Body of pancreas (tissue), 4 donors: Measurements from ENCODE around the gene MCMBP. TPM values are rescaled to one million over a fixed set of nuclear protein-coding genes. Genes with fewer than 3 reads are reported as not detected.

Experiments
- ATAC-seq: fragments of 150-250 bp; one replicate; pipeline ENCODE4 v1.9.1; 2016
- DNase-seq, 4 donors: peaks; one replicate each; pipeline ENCODE4 v3.0.0-alpha.2; 2019
- H3K27ac ChIP-seq, 4 donors: fragments of 200-600 bp; sonication (generic); 1 replicate in 3 of 4; 2 replicates in 1 of 4; pipeline versions ENCODE4 v1.5.1 to v1.6.1; 2016 to 2019; ENCODE audit warnings: mild to moderate bottlenecking in 1 of 4, mixed read lengths in 1 of 4, moderate library complexity in 1 of 4
- H3K27me3 ChIP-seq, 2 donors: fragments of 200-600 bp; sonication (generic); one replicate each; pipeline ENCODE4 v1.6.0; 2016; ENCODE audit warnings: mild to moderate bottlenecking in 1 of 2
- H3K36me3 ChIP-seq, 2 donors: fragments of 200-600 bp; sonication (generic); replicated peaks in 1 of 2; 2 replicates each; pipeline ENCODE4 v1.5.1; 2016; ENCODE audit warnings: low read depth in 2 of 2; ENCODE audit not compliant: insufficient read depth in 1 of 2
- H3K4me1 ChIP-seq: fragments of 200-600 bp; sonication (generic); one replicate; pipeline ENCODE4 v1.6.0; 2016
- H3K4me3 ChIP-seq, 2 donors: fragments of 200-600 bp; sonication (generic); 1 replicate in 1 of 2; 2 replicates in 1 of 2; pipeline ENCODE4 v1.5.1; 2016 to 2019
- H3K9me3 ChIP-seq, 3 donors: fragments of 200-600 bp; sonication (generic); 1 replicate in 2 of 3; 2 replicates in 1 of 3; pipeline ENCODE4 v1.5.1; 2016
- POLR2A ChIP-seq, 3 donors: fragments of 450-650 bp; IDR thresholded peaks; one replicate each; pipeline ENCODE4 v1.6.1; 2016; ENCODE audit warnings: antibody characterized with exemption in 3 of 3, mild to moderate bottlenecking in 2 of 3
- WGBS, 2 donors: methylation state at CpG; one replicate each; pipeline ENCODE4 v1.1.5; 2017; 5-methylcytosine and 5-hydroxymethylcytosine counted together
- intact Hi-C: fragments of 100-400 bp; cut with DNase I; formaldehyde crosslinking; loops from one replicate; pipeline ENCODE4 v1.15.1; 2023
- total RNA-seq, 2 donors: library from RNA; depleted of rRNA; stranded (reverse); fragments of >200 nt; gene quantifications; one replicate each; pipeline ENCODE4 v1.1.0, GENCODE V29; 2016
- TF ChIP-seq, protein P1 (sequence below), 7 experiments: fragments of 450-650 bp in 4 of 7; fragments of 200-600 bp in 3 of 7; sonication (generic) in 3 of 7; IDR thresholded peaks; one replicate each; pipeline ENCODE4 v1.5.1; 2016 to 2019; ENCODE audit warnings: antibody characterized with exemption in 7 of 7

Gene MCMBP, protein sequence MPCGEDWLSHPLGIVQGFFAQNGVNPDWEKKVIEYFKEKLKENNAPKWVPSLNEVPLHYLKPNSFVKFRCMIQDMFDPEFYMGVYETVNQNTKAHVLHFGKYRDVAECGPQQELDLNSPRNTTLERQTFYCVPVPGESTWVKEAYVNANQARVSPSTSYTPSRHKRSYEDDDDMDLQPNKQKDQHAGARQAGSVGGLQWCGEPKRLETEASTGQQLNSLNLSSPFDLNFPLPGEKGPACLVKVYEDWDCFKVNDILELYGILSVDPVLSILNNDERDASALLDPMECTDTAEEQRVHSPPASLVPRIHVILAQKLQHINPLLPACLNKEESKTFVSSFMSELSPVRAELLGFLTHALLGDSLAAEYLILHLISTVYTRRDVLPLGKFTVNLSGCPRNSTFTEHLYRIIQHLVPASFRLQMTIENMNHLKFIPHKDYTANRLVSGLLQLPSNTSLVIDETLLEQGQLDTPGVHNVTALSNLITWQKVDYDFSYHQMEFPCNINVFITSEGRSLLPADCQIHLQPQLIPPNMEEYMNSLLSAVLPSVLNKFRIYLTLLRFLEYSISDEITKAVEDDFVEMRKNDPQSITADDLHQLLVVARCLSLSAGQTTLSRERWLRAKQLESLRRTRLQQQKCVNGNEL
- 10 to 100 TPM; 26.2 to 29.0 TPM for total RNA-seq

GRCh38 chr10:119872610-119872859 lies at the start of gene MCMBP:
MCMBP (minus strand) TSS chr10:119872843; CDS start chr10:119872584, 259 bp downstream.
- Histone ChIP-seq H3K4me1 (peaks cover 35% of the 10 kb centered on the region), H3K9me3 (no peaks in the 10 kb centered on the region)

DNA sequence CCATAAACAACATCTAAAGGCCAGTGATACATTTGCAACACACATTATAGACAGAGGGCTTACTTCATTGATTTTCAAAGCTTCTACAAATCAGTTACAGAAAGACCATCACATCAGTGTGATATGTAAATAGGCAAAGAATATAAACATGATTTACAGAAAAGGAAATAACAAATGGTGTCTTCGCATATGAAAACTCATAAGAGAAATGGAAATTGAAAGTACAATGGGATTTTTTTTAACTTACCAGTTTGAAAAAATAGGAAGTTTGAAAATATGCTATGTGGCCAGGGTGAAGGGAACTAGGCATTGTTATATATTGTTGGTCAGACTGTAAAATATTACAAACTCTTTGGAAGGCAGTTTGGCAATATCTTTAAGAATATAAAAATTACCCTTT lies 47.2 kb upstream of the MCMBP start:
- WGBS, 2 donors: 67 to 89% methylated on average over 1 of the region's 1 CpG
- DNase-seq (no peak), ATAC-seq (no peak)
- Histone ChIP-seq H3K36me3 (peaks cover 11 to 28% of the 10 kb centered on the region in 2 donors), H3K9me3 (no peaks in the 10 kb centered on the region), H3K27ac (no peak overlapping the region), H3K4me1 (no peaks in the 10 kb centered on the region), H3K4me3 (no peak overlapping the region), H3K27me3 (no peaks in the 10 kb centered on the region)
- intact Hi-C loops: no loop called here
- TF ChIP-seq POLR2A (IDR thresholded peaks at IDR 0.05): no peak
- TF ChIP-seq, protein P1, sequence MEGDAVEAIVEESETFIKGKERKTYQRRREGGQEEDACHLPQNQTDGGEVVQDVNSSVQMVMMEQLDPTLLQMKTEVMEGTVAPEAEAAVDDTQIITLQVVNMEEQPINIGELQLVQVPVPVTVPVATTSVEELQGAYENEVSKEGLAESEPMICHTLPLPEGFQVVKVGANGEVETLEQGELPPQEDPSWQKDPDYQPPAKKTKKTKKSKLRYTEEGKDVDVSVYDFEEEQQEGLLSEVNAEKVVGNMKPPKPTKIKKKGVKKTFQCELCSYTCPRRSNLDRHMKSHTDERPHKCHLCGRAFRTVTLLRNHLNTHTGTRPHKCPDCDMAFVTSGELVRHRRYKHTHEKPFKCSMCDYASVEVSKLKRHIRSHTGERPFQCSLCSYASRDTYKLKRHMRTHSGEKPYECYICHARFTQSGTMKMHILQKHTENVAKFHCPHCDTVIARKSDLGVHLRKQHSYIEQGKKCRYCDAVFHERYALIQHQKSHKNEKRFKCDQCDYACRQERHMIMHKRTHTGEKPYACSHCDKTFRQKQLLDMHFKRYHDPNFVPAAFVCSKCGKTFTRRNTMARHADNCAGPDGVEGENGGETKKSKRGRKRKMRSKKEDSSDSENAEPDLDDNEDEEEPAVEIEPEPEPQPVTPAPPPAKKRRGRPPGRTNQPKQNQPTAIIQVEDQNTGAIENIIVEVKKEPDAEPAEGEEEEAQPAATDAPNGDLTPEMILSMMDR (IDR thresholded peaks at IDR 0.05): no peak

More at GRCh38 chr10:119872610-119872859, at the start of gene MCMBP:
- Histone ChIP-seq H3K36me3 (no peaks in the 10 kb centered on the region), H3K27ac (peak within 1 kb of the TSS; percentile 73 to 94 (median 84)), H3K4me3 (peak within 1 kb of the TSS; percentile 58 to 82), H3K27me3 (no peaks in the 10 kb centered on the region)
- DNase-seq (no peak), ATAC-seq (peak; percentile 30)
- TF ChIP-seq POLR2A (IDR thresholded peaks at IDR 0.05): peak in 1 of 3 donors; percentile 72
- TF ChIP-seq, protein P1 (IDR thresholded peaks at IDR 0.05): no peak
- 1% methylated on average over 41 of the region's 42 CpGs; no CpG with 5 or more reads in 1 of the 2 donors for WGBS, 2 donors
- intact Hi-C loops: no loop called here

DNA sequence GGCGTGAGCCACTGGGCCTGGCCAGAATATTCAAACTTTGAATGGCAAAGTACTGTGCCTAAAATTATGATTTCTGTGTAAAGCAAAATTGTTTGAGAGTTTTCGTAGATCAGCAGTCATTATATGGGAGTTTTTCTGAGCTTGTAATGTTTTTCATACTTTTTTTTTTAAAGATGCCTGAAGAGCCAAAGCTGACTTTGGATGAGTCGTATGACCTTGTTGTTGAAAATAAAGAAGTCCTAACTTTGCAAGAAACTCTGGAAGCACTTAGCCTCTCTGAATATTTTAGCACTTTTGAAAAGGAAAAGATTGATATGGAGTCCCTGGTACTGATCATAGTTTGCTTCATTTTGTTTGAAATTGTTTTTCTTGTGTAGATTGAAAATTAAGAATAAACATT lies 46.6 kb upstream of the MCMBP start:
- no peaks in the 10 kb centered on the region for H3K4me1 ChIP-seq
- H3K4me3 ChIP-seq: no peak overlapping the region
- TF ChIP-seq, protein P1 (IDR thresholded peaks at IDR 0.05): no peak
- no peak for TF ChIP-seq POLR2A (IDR thresholded peaks at IDR 0.05)
- peaks cover 11 to 28% of the 10 kb centered on the region in 2 donors for H3K36me3 ChIP-seq
- intact Hi-C loops: no loop called here
- DNase-seq (no peak), ATAC-seq (no peak)
- H3K9me3 ChIP-seq: no peaks in the 10 kb centered on the region
- 88 to 96% methylated on average over 3 of the region's 3 CpGs for WGBS, 2 donors
- H3K27ac ChIP-seq: no peak overlapping the region
- H3K27me3 ChIP-seq: no peaks in the 10 kb centered on the region

GRCh38 chr10:119917777-119918176 lies 45.1 kb upstream of the MCMBP start:
- TF ChIP-seq, protein P1 (IDR thresholded peaks at IDR 0.05): peak in 1 of 7 experiments; percentile 7
- TF ChIP-seq POLR2A (IDR thresholded peaks at IDR 0.05): no peak
- 70 to 81% methylated on average over 3 of the region's 3 CpGs for WGBS, 2 donors
- H3K36me3 ChIP-seq: peaks cover 17 to 33% of the 10 kb centered on the region in 2 donors

More at GRCh38 chr10:119917777-119918176, 45.1 kb upstream of the MCMBP start:
- ATAC-seq (no peak), DNase-seq (no peak)
- Histone ChIP-seq H3K27ac (no peak overlapping the region), H3K9me3 (no peaks in the 10 kb centered on the region), H3K27me3 (no peaks in the 10 kb centered on the region), H3K4me3 (no peak overlapping the region), H3K4me1 (no peaks in the 10 kb centered on the region)
- intact Hi-C loops: no loop called here
